Adrenal gland (tissue), 12 donors: ENCODE measurements around the gene ACSF3. TPM values are rescaled to one million over a fixed set of nuclear protein-coding genes. Genes with fewer than 3 reads are reported as not detected.

Source experiments
- DNase-seq, 7 donors: peaks; one replicate each; pipeline ENCODE4 v3.0.0-alpha.2; 2019 to 2020
- H3K27ac ChIP-seq, 5 donors: fragments of 200-600 bp; sonication (generic) in 4 of 5; 1 replicate in 3 of 5; 2 replicates in 2 of 5; pipeline versions ENCODE4 v1.5.1 to v1.8.0; 2016 to 2020; ENCODE audit warnings: mild to moderate bottlenecking in 1 of 5
- H3K27me3 ChIP-seq: fragments of 200-600 bp; 2 replicates; pipeline ENCODE4 v1.8.0; 2021
- H3K36me3 ChIP-seq, 2 donors: fragments of 200-600 bp; replicated peaks in 1 of 2; 1 replicate in 1 of 2; 2 replicates in 1 of 2; pipeline versions ENCODE4 v1.5.1 to v1.8.0; 2018 to 2022
- H3K4me1 ChIP-seq, 2 donors: fragments of 200-600 bp; replicated peaks in 1 of 2; 1 replicate in 1 of 2; 2 replicates in 1 of 2; pipeline versions ENCODE4 v1.5.1 to v1.8.0; 2018 to 2021
- H3K4me3 ChIP-seq, 4 donors: fragments of 200-600 bp; sonication (generic) in 3 of 4; one replicate each; pipeline ENCODE4 v1.5.1; 2016 to 2018
- H3K9me3 ChIP-seq, 3 donors: fragments of 200-600 bp; sonication (generic) in 1 of 3; replicated peaks in 1 of 3; 1 replicate in 2 of 3; 2 replicates in 1 of 3; pipeline versions ENCODE4 v1.5.1 to v1.8.0; 2016 to 2021
- CTCF ChIP-seq, 6 experiments: fragments of 450-650 bp in 4 of 6; fragments of 200-600 bp in 2 of 6; sonication (generic) in 1 of 6; IDR thresholded peaks; 1 replicate in 5 of 6; 2 replicates in 1 of 6; pipeline versions ENCODE4 v1.5.1 to v1.8.0; 2016 to 2021; ENCODE audit warnings: antibody characterized with exemption in 6 of 6, mild to moderate bottlenecking in 2 of 6, moderate library complexity in 1 of 6
- POLR2A ChIP-seq, 2 donors: fragments of 450-650 bp; IDR thresholded peaks; one replicate each; pipeline ENCODE4 v1.6.1; 2017; ENCODE audit warnings: antibody characterized with exemption in 2 of 2, mild to moderate bottlenecking in 2 of 2, moderate library complexity in 1 of 2
- WGBS, 4 donors: extraction: QIAGEN DNeasy Blood & Tissue Kit in 2 of 4; methylation state at CpG; one replicate each; pipeline versions ENCODE4 v1.1.5 to v1.1.7; 2013 to 2017; 5-methylcytosine and 5-hydroxymethylcytosine counted together
- intact Hi-C, 2 donors: fragments of 100-400 bp; cut with DNase I; formaldehyde crosslinking; loops; one replicate each; pipeline versions ENCODE4 v1.14.1 to v1.15.0; 2022 to 2023
- polyA plus RNA-seq, 3 donors: library from polyadenylated mRNA; stranded (reverse); fragments of 200-250 nt in 2 of 3; fragments of 350-450 nt in 1 of 3; fragmentation: Illumina TruSeq in 1 of 3; extraction: RNeasy Lipid Tissue Mini Kit (QIAGEN cat#74804) in 1 of 3; gene quantifications; one replicate each; pipeline ENCODE4 v1.2.3, GENCODE V29; 2013 to 2014
- total RNA-seq, 9 donors: library from RNA; depleted of rRNA in 4 of 9; stranded (reverse); fragments of >200 nt in 4 of 9; fragments of 120-200 nt in 1 of 9; fragmentation: NEBNext Ultra II Directional in 1 of 9; extraction: Animal tissue kit (Norgen Biotek cat#: 25700) in 1 of 9; gene quantifications; one replicate each; pipeline versions ENCODE4 v1.1.0 to v1.2.4, GENCODE V29; 2013 to 2023
- donor health status: healthy with polysubstance abuse.
- donor health status: Bipolar disorder and iron deficiency.
- donor health status: DM: yes; HTN: yes; CAD: no.
- donor health status: DM: no; HTN: no; CAD: no.
- donor health status: DM: no; HTN: no; CAD: no.
- donor health status: DM: yes; HTN: yes; CAD: no.

ACSF3 gene
- total and polyA plus RNA-seq, 12 donors: 32.4 to 90.3 (median 57.0) TPM

- Histone ChIP-seq H3K27ac (no peak overlapping the region), H3K36me3 (no peaks in the 10 kb centered on the region), H3K27me3 (peaks cover 9% of the 10 kb centered on the region), H3K4me1 (no peaks in the 10 kb centered on the region), H3K9me3 (no peaks in the 10 kb centered on the region), H3K4me3 (no peak overlapping the region)
- intact Hi-C loops: no loop called here
- TF ChIP-seq CTCF (IDR thresholded peaks at IDR 0.05) (no peak), POLR2A (IDR thresholded peaks at IDR 0.05) (no peak)
- DNase-seq: no peak
- 87 to 93% (median 88%) methylated on average over 6 to 9 of the region's 9 CpGs for whole genome bisulfite sequencing, 4 donors
Observed at GRCh38 chr16:89069920-89070319, 23.7 kb upstream of the ACSF3 start.

GRCh38 chr16:89070590-89070989, 23.1 kb upstream of the ACSF3 start:
- WGBS, 4 donors: 74 to 90% (median 82%) methylated on average over 7 to 24 of the region's 24 CpGs; no CpG with 5 or more reads in 1 of the 4 donors
- no peak for TF ChIP-seq CTCF (IDR thresholded peaks at IDR 0.05)
- no peak for TF ChIP-seq POLR2A (IDR thresholded peaks at IDR 0.05)
- intact Hi-C loops: no loop called here
- DNase-seq: no peak
- Histone ChIP-seq H3K9me3 (no peaks in the 10 kb centered on the region), H3K36me3 (no peaks in the 10 kb centered on the region), H3K4me1 (no peaks in the 10 kb centered on the region), H3K27me3 (peaks cover 9% of the 10 kb centered on the region), H3K4me3 (no peak overlapping the region), H3K27ac (no peak overlapping the region)

- intact Hi-C loops: no loop called here
- no peaks in the 10 kb centered on the region for H3K4me1 ChIP-seq
- 32 to 52% (median 45%) methylated on average over 21 to 30 of the region's 30 CpGs for WGBS, 4 donors
- no peak for TF ChIP-seq CTCF (IDR thresholded peaks at IDR 0.05)
- no peak for TF ChIP-seq POLR2A (IDR thresholded peaks at IDR 0.05)
- peaks cover 9% of the 10 kb centered on the region for H3K27me3 ChIP-seq
- DNase-seq: peak in 1 of 7 donors; percentile 80
- no peaks in the 10 kb centered on the region for H3K36me3 ChIP-seq
- H3K4me3 ChIP-seq: no peak overlapping the region
- H3K9me3 ChIP-seq: no peaks in the 10 kb centered on the region
- H3K27ac ChIP-seq: no peak overlapping the region
Observed at GRCh38 chr16:89071686-89072547, 21.7 kb upstream of the ACSF3 start.

GRCh38 chr16:89072548-89073130, 21.0 kb upstream of the ACSF3 start:
- TF ChIP-seq POLR2A (IDR thresholded peaks at IDR 0.05) (no peak), CTCF (IDR thresholded peaks at IDR 0.05) (no peak)
- H3K27me3 ChIP-seq: peaks cover 9% of the 10 kb centered on the region
- H3K36me3 ChIP-seq: no peaks in the 10 kb centered on the region
- no peaks in the 10 kb centered on the region for H3K4me1 ChIP-seq
- intact Hi-C loops: no loop called here
- H3K27ac ChIP-seq: no peak overlapping the region
- H3K4me3 ChIP-seq: no peak overlapping the region
- DNase-seq: no peak
- no peaks in the 10 kb centered on the region for H3K9me3 ChIP-seq
- 71 to 86% (median 81%) methylated on average over 9 to 22 of the region's 22 CpGs for WGBS, 4 donors
